Posterior cingulate gyrus (tissue), 11 donors: ENCODE results near the gene SLC6A13.
"Not testable (repeated sequence)": the region's sequence is repeated elsewhere in the genome, so short reads cannot be mapped to it uniquely, and the experiment has no call there.

Experiments used
- DNase-seq, 10 donors: peaks; one replicate each; pipeline versions ENCODE4 v3.0.0 to v3.0.0-alpha.2; 2020 to 2021; ENCODE audit warnings: mixed read lengths in 3 of 10
- intact Hi-C: fragments of 100-400 bp; cut with DNase I; formaldehyde crosslinking; loops from one replicate; pipeline ENCODE4 v1.15.1; 2023

Gene SLC6A13

GRCh38 chr12:219891-220352 lies 42.7 kb downstream of the SLC6A13 start:
- peak; percentile 51 to 97 (median 78) for DNase-seq
- intact Hi-C loops: no loop called here

- intact Hi-C loops: no loop called here
- peak in 3 of 10 donors; percentile 44 to 79 (median 79) for DNase-seq
Measured at GRCh38 chr12:218728-219590, 43.7 kb downstream of the SLC6A13 start.

GRCh38 chr12:218221-218620 lies 44.4 kb downstream of the SLC6A13 start:
- intact Hi-C loops: no loop called here

GRCh38 chr12:217029-217428 lies 45.6 kb downstream of the SLC6A13 start:
- intact Hi-C loops: not testable (repeated sequence)

More at GRCh38 chr12:218221-218620, 44.4 kb downstream of the SLC6A13 start:
- peak in 2 of 10 donors; percentile 25 to 70 for DNase-seq

GRCh38 chr12:215116-215515 lies 47.5 kb downstream of the SLC6A13 start:
- intact Hi-C loops: no loop called here

More at GRCh38 chr12:217029-217428, 45.6 kb downstream of the SLC6A13 start:
- DNase-seq: not testable (repeated sequence)

GRCh38 chr12:214003-214741 lies 48.5 kb downstream of the SLC6A13 start, which contains the start of gene SLC6A12:
TSS of gene SLC6A12 (minus strand) at chr12:214157. CDS start at chr12:209986, 4,171 bp downstream.
- DNase-seq: peak in 3 of 10 donors; percentile 58 to 69 (median 65)
- intact Hi-C loops: no loop called here

More at GRCh38 chr12:215116-215515, 47.5 kb downstream of the SLC6A13 start:
- peak in 2 of 10 donors; percentile 26 to 60 for DNase-seq

- DNase-seq: peak in 2 of 10 donors; percentile 32 to 67
- intact Hi-C loops: no loop called here
Measured at GRCh38 chr12:213527-213932, 49.1 kb downstream of the SLC6A13 start.

GRCh38 chr12:212715-213526 lies 49.7 kb downstream of the SLC6A13 start:
- intact Hi-C loops: no loop called here
- DNase-seq: peak in 3 of 10 donors; percentile 52 to 55 (median 52)

- intact Hi-C loops: no loop called here
- DNase-seq: peak in 1 of 10 donors; percentile 24
Measured at GRCh38 chr12:212415-212714, 50.3 kb downstream of the SLC6A13 start.

GRCh38 chr12:211639-212414 lies 50.8 kb downstream of the SLC6A13 start:
- DNase-seq: peak in 2 of 10 donors; percentile 36 to 39
- intact Hi-C loops: no loop called here

GRCh38 chr12:211142-211465 lies 51.5 kb downstream of the SLC6A13 start:
- intact Hi-C loops: no loop called here
- DNase-seq: peak in 1 of 10 donors; percentile 8

- peak in 3 of 10 donors; percentile 43 to 68 (median 47) for DNase-seq
Measured at GRCh38 chr12:210277-211141, 52.1 kb downstream of the SLC6A13 start.

GRCh38 chr12:209851-210250 lies 52.8 kb downstream of the SLC6A13 start:
- intact Hi-C loops: no loop called here
- DNase-seq: peak in 3 of 10 donors; percentile 3 to 63 (median 52)

More at GRCh38 chr12:210277-211141, 52.1 kb downstream of the SLC6A13 start:
- intact Hi-C loops: no loop called here

GRCh38 chr12:209246-209645 lies 53.4 kb downstream of the SLC6A13 start:
- intact Hi-C loops: no loop called here
- DNase-seq: peak in 2 of 10 donors; percentile 25 to 35

- DNase-seq: peak in 2 of 10 donors; percentile 21 to 30
Measured at GRCh38 chr12:208813-209212, 53.8 kb downstream of the SLC6A13 start.

GRCh38 chr12:207804-208203 lies 54.8 kb downstream of the SLC6A13 start:
- DNase-seq: peak in 3 of 10 donors; percentile 36 to 58 (median 52)
- intact Hi-C loops: no loop called here

More at GRCh38 chr12:208813-209212, 53.8 kb downstream of the SLC6A13 start:
- intact Hi-C loops: no loop called here

GRCh38 chr12:206746-207440 lies 55.7 kb downstream of the SLC6A13 start:
- intact Hi-C loops: no loop called here
- DNase-seq: peak in 3 of 10 donors; percentile 46 to 69 (median 57)

- intact Hi-C loops: no loop called here
- DNase-seq: peak in 3 of 10 donors; percentile 7 to 44 (median 43)
Measured at GRCh38 chr12:205026-205425, 57.6 kb downstream of the SLC6A13 start.
